ENCODE data around the gene SMCP. TPM values are rescaled to one million over a fixed set of nuclear protein-coding genes. Genes with fewer than 3 reads are reported as not detected.
A peak's percentile ranks its signal among the peaks of the same experiment; 100 is the strongest.

The SMCP gene
- total and polyA plus RNA-seq, 2 of the 13 experiments (the other 11 are each of a cell fraction or from before 2014, with no cell fraction given): not detected

DNA sequence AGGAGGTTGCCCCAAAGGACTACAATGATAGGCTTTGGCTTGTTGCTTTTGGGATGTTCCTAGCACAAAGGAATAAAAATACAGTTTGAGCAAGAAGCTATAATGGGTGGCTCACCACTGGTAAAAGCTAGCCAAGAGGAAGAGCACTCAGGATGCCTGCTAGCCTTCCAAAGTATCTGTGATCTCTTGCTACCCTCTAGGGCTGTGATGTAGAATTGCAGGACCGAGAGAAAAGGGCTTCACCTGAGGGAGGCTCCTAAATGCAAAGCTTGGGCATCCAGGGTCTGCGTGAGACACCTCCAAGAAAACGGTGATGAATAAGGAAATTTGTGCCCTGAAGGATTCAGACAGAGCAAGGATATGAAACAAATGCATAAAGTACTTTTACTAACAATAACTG lies 48.0 kb downstream of the SMCP start:
- no peaks in the 10 kb centered on the region for H3K36me3 ChIP-seq (replicated peaks in 1 of 2; ENCODE audit: control insufficient read depth in 1 of 2, insufficient read depth in 2 of 2, low read length in 2 of 2)
- H4K20me1 ChIP-seq (ENCODE audit: insufficient read depth, low read length): no peaks in the 10 kb centered on the region
- H3K79me2 ChIP-seq (ENCODE audit: insufficient read depth, low read length): no peaks in the 10 kb centered on the region
- peaks cover 6% of the 10 kb centered on the region for H3K4me1 ChIP-seq (ENCODE audit: insufficient read depth, low read length)
- intact Hi-C loops (cut with micrococcal nuclease; ENCODE audit: unreplicated experiment): loop anchor here (1.0 kb wide), 1 partner anchor 55 kb away; no protein-coding TSS in a partner anchor
- FAIRE-seq (peak; percentile 46), ATAC-seq (peak; percentile 75), DNase-seq (ENCODE audit: low spot score) (peak; percentile 18)
- in situ Hi-C loops (cut with HindIII; ENCODE audit: extremely low pct_ligation_motif_present, low pct_unique_long_range_greater_than_20kb): loop anchor here (5.0 kb wide), 1 partner anchor 54 kb away; no protein-coding TSS in a partner anchor
- POLR2A ChIA-PET: no interaction called here
- H3K9ac ChIP-seq (ENCODE audit: insufficient read depth, low read depth, low read length): no peak overlapping the region
- H2AFZ ChIP-seq (ENCODE audit: low read length): no peak overlapping the region
- TF ChIP-seq ZNF24 (IDR thresholded peaks at IDR 0.05) (no peak), MEIS1 (CRISPR knock-in tag; IDR thresholded peaks at IDR 0.05; ENCODE audit: borderline replicate concordance) (no peak), ZNF850 (CRISPR knock-in tag; conservative IDR thresholded peaks at IDR 0.05) (peak; percentile 93; the same call in 1 of the 2 replicates), SATB2 (CRISPR knock-in tag; IDR thresholded peaks at IDR 0.05) (no peak), TP53 (CRISPR knock-in tag; conservative IDR thresholded peaks at IDR 0.05) (no peak), STAG1 (CRISPR knock-in tag; IDR thresholded peaks at IDR 0.05) (peak; percentile 67), ZNF564 (CRISPR knock-in tag; IDR thresholded peaks at IDR 0.05) (no peak), SYNCRIP (IDR thresholded peaks at IDR 0.05; ENCODE audit: insufficient read depth, low read depth, low read length) (no peak), SMC3 (IDR thresholded peaks at IDR 0.05; ENCODE audit: low read length) (peak; percentile 23; the same call in 1 of the 2 replicates), RAD21 (CRISPR knock-in tag; IDR thresholded peaks at IDR 0.05) (0 out of 2 replicates have a peak, but pooled peaks have one; percentile 28)
- TF ChIP-seq, protein P1, sequence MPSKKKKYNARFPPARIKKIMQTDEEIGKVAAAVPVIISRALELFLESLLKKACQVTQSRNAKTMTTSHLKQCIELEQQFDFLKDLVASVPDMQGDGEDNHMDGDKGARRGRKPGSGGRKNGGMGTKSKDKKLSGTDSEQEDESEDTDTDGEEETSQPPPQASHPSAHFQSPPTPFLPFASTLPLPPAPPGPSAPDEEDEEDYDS (CRISPR knock-in tag; IDR thresholded peaks at IDR 0.05): no peak
- TF ChIP-seq, protein P2, sequence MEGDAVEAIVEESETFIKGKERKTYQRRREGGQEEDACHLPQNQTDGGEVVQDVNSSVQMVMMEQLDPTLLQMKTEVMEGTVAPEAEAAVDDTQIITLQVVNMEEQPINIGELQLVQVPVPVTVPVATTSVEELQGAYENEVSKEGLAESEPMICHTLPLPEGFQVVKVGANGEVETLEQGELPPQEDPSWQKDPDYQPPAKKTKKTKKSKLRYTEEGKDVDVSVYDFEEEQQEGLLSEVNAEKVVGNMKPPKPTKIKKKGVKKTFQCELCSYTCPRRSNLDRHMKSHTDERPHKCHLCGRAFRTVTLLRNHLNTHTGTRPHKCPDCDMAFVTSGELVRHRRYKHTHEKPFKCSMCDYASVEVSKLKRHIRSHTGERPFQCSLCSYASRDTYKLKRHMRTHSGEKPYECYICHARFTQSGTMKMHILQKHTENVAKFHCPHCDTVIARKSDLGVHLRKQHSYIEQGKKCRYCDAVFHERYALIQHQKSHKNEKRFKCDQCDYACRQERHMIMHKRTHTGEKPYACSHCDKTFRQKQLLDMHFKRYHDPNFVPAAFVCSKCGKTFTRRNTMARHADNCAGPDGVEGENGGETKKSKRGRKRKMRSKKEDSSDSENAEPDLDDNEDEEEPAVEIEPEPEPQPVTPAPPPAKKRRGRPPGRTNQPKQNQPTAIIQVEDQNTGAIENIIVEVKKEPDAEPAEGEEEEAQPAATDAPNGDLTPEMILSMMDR (CRISPR knock-in tag; IDR thresholded peaks at IDR 0.05): peak; percentile 67
- no peak overlapping the region for H3K4me3 ChIP-seq (replicated peaks in 1 of 3; ENCODE audit: insufficient read depth in 1 of 3, low read depth in 2 of 3, low read length in 3 of 3)
- no peak overlapping the region for H3K27ac ChIP-seq (ENCODE audit: extremely low read length, insufficient read depth, low read length)
- no peaks in the 10 kb centered on the region for H3K27me3 ChIP-seq (ENCODE audit: control insufficient read depth in 1 of 2, insufficient read depth in 2 of 2, low read length in 2 of 2)
- CTCF ChIA-PET (ENCODE audit: low intra/inter-chr PET ratio, low total read pairs): interaction anchor here (1.5 to 1.8 kb wide), 4 partner anchors 55 to 429 kb away, joined by 3 to 12 read pairs (median 7); no protein-coding TSS in a partner anchor
- H3K4me2 ChIP-seq (ENCODE audit: low read depth, low read length): no peak overlapping the region
- no peaks in the 10 kb centered on the region for H3K9me3 ChIP-seq (ENCODE audit: low read length)
- WGBS (ENCODE audit: low lambda C conversion rate): 0% methylated on average over 3 of the region's 3 CpGs
- BruUV-seq (replicated peaks): no TSS peak

All from HepG2 (cell line).